Measurements from ENCODE around the gene GPHA2.

GRCh38 chr11:64926689-64927088 lies 9.0 kb downstream of the GPHA2 start:
- no peak for TF ChIP-seq YY1 (IDR thresholded peaks at IDR 0.05; ENCODE audit: low read depth)
- no peak for TF ChIP-seq FOXM1 (IDR thresholded peaks at IDR 0.05; ENCODE audit: borderline replicate concordance, low read depth)
- no peak for TF ChIP-seq MAX (IDR thresholded peaks at IDR 0.05)
- no peak for TF ChIP-seq EP300 (IDR thresholded peaks at IDR 0.05; ENCODE audit: borderline replicate concordance)
- TF ChIP-seq RAD21 (IDR thresholded peaks at IDR 0.05; ENCODE audit: low read depth), result no peak
